Neural cell (in vitro differentiated cells): ENCODE data around the gene ADIPOR1.

ENCODE experiments used
- EP300 ChIP-seq: fragments of 450-650 bp; conservative IDR thresholded peaks from 2 replicates; pipeline ENCODE4 v1.6.1; 2014; ENCODE audit warnings: antibody characterized with exemption, mild to moderate bottlenecking, moderate library complexity; ENCODE audit not compliant: poor library complexity, severe bottlenecking
- EZH2 ChIP-seq: fragments of 200-600, 300-800 bp; shearing (Covaris generic), sonication (generic); IDR thresholded peaks from 2 replicates; pipeline ENCODE4 v1.6.1; 2014; ENCODE audit warnings: antibody characterized with exemption, low read length, borderline replicate concordance, mild to moderate bottlenecking; ENCODE audit not compliant: insufficient read depth, poor library complexity, severe bottlenecking
- MXI1 ChIP-seq: fragments of 450-650 bp; conservative IDR thresholded peaks from 2 replicates; pipeline ENCODE4 v1.6.1; 2014; ENCODE audit warnings: antibody characterized with exemption, mild to moderate bottlenecking; ENCODE audit not compliant: poor library complexity, severe bottlenecking
- POLR2AphosphoS5 ChIP-seq: IDR thresholded peaks from 2 replicates; pipeline ENCODE4 v1.6.1; 2012
- RAD21 ChIP-seq: fragments of 450-650 bp; conservative IDR thresholded peaks from 2 replicates; pipeline ENCODE4 v1.6.1; 2014; ENCODE audit warnings: antibody characterized with exemption, mild to moderate bottlenecking, moderate library complexity
- REST ChIP-seq: IDR thresholded peaks from 2 replicates; pipeline ENCODE4 v1.6.1; 2012; ENCODE audit warnings: borderline replicate concordance
- SMC3 ChIP-seq: fragments of 450-650 bp; conservative IDR thresholded peaks from 2 replicates; pipeline ENCODE4 v1.6.1; 2014; ENCODE audit warnings: antibody characterized with exemption, mild to moderate bottlenecking, moderate library complexity; ENCODE audit not compliant: poor library complexity
- TAF1 ChIP-seq: IDR thresholded peaks from 2 replicates; pipeline ENCODE4 v1.6.1; 2012; ENCODE audit warnings: low read depth
- TF ChIP-seq, protein P1 (sequence below): fragments of 450-650 bp; IDR thresholded peaks from 2 replicates; pipeline ENCODE4 v1.5.1; 2014; ENCODE audit warnings: antibody characterized with exemption, mild to moderate bottlenecking, moderate library complexity; ENCODE audit not compliant: poor library complexity, severe bottlenecking

- TF ChIP-seq EZH2 (no peak), POLR2AphosphoS5 (no peak), EP300 (no peak), REST (no peak), TAF1 (no peak), MXI1 (no peak), RAD21 (no peak), SMC3 (no peak)
- TF ChIP-seq, protein P1, sequence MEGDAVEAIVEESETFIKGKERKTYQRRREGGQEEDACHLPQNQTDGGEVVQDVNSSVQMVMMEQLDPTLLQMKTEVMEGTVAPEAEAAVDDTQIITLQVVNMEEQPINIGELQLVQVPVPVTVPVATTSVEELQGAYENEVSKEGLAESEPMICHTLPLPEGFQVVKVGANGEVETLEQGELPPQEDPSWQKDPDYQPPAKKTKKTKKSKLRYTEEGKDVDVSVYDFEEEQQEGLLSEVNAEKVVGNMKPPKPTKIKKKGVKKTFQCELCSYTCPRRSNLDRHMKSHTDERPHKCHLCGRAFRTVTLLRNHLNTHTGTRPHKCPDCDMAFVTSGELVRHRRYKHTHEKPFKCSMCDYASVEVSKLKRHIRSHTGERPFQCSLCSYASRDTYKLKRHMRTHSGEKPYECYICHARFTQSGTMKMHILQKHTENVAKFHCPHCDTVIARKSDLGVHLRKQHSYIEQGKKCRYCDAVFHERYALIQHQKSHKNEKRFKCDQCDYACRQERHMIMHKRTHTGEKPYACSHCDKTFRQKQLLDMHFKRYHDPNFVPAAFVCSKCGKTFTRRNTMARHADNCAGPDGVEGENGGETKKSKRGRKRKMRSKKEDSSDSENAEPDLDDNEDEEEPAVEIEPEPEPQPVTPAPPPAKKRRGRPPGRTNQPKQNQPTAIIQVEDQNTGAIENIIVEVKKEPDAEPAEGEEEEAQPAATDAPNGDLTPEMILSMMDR: no peak
These were observed 10.2 kb upstream of the ADIPOR1 start for GRCh38 chr1:202968351-202968750.
